ENCODE results near the gene MRPL34. TPM values are rescaled to one million over a fixed set of nuclear protein-coding genes. Genes with fewer than 3 reads are reported as not detected.
A peak's percentile ranks its signal among the peaks of the same experiment; 100 is the strongest.

The MRPL34 gene
- total RNA-seq, 1 donor, result 44.4 TPM

DNA sequence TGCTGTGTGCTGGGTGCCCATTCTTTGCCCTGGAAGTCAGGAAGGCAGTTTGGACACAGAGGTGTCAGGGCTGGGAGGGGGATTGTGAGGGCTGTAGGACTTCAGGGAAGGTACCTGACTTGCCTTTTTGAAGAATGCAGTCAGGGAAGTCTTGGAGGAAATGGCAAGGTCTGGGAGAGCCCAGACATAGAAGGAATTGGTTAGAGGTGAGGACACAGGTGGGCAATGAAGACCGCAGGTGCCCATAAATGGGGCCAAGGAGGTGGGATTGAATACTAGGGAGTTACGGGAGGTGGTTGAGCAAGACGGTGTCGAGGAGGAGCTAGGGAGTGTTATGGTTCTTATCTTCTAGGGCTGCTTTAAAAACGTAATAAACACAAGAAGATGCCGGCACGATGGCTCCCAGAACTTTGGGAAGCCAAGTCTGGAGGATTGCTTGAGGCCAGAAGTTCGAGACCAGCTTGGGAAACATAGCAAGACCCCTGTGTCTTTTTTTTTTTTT, 2.3 kb downstream of the MRPL34 start:
- no peak for DNase-seq (ENCODE audit: low read depth in 2 of 3, low spot score in 2 of 3)

DNA sequence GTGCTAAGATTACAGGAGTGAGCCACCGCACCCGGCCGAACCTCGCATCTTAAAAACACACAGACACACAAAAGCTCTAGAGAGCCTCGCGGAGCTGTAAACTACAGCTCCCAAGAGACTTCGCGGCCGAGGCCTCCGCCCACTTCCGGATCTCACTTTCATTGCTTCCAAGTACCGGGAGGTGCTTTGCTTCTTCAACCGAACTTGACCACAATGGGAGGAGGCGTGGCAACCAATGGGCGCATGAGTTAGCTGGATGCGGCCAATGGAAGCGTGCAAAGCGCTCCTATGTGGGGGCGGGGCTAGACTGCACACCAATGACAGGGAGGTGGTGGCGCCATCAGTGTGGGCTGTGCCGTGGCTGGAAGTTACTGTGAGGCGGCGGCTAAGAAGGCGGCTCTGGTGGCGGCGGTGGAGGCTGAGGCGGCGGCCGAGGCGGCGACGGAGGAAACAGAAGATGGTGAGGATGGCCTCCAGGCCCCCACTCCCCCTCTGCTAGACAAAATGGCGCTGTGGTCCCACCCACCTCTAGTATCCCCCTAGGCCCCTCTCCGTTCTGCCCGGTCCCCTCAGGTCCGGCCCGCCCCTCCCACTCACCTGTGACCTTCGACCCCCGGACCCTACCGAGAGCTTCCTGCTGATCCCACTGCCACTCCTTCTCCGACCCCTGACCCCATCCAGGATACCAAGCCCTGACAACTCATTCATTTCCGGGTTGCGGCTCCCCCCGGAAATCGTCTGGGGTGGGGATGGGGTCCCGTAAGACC, 3.7 kb downstream of the MRPL34 start, which contains the start of gene DDA1:
TSS of gene DDA1 (plus strand) at position 366 of the 767 bp plus-strand sequence. CDS start at position 458, 92 bp downstream.
- DNase-seq (ENCODE audit: low read depth in 2 of 3, low spot score in 2 of 3), result peak; percentile 92 to 100 (median 100)

DNA sequence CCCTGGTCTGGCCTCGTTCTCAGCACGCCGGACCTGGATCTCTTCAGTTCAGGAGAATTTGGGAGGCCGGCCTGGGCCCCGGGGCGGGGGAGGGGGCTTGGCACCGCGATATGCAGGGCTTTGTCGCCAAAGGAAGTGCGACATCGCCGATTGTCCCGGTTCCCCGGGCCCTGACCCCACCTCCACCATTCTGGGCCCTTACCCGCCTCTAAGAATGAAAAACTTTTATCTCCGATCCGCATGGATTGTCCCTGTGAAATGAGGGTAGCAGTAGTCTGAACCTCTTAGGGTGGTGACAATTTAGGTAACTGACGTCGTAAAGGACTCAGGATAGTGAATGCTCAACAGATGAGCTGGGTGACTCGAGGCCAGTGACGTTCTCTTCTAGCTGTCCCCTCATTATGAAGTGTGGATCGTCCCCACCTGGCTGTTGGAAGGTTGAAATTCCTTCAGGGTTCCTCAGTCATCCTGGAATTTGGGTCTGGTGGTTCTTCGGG, 4.3 kb downstream of the MRPL34 start:
- DNase-seq (ENCODE audit: low read depth in 2 of 3, low spot score in 2 of 3), result peak in 1 of 3 donors; percentile 19

DNA sequence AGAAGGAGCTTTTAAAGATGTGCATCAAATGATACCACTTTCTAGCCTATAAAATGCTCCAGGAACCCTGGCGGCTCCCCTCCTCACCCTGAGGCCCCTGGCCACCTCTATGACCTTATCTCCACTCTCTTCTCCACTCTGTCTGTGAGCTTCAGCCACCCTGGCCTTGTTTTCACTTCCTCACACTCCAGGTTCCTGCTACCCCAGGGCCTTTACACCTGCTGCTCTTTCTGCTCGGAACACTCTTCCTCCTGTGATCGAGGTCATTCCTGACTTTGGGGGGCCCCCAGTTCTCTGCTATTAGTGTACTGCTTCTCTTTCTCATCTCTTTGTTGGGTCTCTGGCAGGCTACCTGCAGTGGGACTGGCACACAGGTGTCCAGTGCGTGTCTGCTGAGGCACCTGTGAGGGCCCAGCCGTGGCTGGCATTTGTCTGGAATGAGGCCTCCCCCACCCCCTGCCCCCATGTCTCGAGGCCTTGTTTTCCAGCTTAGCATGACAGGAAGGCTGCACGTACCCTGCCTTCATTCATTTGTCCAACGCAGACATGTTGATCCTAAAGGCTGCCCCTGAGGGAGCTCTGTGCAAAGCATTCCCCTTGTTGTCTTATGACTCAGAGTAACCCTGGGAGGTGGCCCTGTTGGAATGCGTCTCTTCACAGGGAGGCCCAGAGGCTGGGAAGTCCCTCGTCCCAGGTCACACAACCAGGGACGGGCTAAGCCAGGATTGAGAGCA, 6.0 kb downstream of the MRPL34 start:
- DNase-seq (ENCODE audit: low read depth in 2 of 3, low spot score in 2 of 3), result no peak

DNA sequence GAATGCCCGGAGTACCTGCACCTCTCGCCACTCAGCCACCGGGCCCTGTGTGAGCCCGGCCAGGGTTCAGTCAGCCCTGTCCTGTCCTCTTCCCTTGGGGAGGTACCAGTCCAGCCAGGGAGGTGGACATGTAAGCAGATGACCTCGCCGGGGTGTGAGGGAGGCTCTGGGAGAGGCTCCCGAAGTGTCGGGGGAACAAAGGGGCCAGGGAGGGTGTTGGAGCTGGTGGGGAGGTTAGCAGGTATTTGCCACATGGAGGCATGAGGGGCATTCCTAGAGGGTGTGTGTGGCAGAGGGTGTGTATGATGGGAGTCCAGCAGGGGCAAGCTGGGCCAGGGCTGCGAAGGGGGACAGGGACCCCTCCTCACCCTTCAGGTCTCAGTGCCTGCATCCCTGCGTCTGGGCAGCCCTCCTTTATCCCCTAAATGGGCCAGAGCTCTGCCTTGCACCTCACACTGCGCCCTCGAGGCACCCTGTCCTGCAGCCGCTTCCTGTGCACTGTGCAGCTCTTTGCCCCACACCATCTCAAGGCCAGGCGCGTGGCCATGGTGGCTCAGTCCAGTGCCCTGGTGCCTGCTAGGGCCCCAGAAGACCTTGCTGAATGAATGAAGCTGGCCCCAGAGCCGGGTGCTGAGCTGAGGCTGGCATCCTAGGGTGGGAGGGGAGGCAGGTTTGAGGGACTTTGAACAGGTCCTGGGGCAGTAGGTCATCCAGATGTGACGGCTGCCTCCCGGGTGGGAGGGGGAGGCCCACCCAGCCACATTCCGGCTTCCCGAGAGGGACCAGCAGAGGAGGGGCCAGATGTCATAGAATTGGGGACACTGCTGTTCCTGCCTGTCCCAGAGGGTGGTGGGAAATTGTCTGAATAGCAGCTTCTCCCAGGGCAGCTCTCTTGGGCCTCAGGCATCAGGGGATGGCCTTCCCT, 6.8 kb downstream of the MRPL34 start:
- no peak for DNase-seq (ENCODE audit: low read depth in 2 of 3, low spot score in 2 of 3)

DNA sequence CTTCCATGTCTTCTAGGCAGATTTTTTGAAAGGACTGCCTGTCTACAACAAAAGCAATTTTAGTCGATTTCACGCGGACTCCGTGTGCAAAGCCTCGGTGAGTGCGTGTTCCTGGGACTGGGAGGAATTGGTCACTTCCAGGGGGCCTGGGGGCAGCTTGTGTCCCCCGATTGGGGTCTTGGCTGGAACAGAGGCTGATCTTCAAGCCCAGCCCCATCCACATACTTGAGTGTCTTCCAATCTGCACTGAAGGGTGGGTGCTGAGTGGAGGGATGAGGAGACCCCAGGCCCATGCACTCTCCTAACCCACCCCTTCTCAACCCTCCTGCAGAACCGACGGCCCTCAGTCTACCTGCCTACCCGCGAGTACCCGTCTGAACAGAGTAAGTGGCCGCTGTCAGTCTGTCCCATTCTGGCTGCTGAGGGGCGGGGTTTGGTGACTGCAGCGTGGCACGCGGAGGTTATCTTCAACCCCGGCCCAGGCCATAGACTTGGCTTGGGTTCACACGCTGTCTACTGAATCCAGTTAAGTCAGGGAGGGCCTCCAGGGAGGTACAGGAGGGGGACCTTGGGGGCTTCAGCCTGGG, 8.4 kb downstream of the MRPL34 start:
- no peak for DNase-seq (ENCODE audit: low read depth in 2 of 3, low spot score in 2 of 3)

DNA sequence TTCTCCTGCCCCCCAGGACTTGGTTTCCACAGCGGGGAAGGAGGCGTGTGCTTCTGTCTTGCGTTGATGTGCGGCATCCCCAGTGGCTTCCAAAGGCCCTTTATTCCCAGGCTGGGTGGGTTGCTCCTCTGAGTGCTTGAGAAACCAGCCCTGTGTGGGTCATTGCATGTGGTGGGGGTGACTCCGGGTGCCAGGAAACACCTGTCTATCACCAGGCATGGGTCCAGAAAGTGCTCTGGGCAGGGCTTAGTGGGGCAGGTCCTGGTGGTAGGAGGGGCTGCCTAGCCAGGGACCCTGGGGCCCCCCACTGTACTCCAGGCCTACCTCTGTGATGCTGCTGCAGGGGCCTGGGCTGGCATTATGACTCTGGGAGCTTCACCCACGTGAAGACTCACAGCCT, 13.3 kb downstream of the MRPL34 start:
- no peak for DNase-seq (ENCODE audit: low read depth in 2 of 3, low spot score in 2 of 3)

DNA sequence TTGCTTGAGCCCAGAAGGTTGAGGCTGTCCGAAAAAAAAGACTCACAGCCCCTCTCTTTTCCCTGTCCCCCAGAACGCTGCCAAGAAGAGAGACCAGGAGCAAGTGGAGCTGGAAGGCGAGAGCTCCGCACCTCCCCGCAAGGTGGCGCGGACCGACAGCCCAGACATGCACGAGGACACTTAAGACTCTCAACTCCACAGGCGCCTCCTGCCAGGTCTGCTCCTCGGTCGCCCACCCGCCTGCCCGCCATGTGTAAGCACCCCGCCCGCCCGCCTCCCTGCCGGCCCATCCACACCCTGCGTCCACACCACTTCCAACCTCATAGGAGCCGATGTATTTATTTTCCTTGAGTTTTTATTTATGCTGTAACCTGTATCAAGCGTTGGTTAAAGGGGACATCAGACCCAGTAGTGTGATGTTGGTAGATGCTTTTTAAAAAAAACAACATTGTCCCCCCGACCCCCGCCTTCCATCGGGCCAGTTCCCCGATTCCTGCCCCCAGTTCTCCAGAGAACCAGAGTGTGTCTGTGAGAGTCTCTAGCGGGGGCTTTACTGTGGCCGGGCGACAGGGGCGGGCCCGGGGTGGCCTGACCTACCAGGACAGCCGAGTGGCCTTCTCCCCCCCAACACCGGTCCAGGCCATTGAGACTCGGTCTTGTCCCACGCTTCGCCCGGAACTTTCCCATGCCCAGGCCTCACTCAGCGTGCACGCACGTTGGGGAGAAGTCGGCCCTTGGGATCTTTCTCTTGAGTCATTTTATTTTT, 14.0 kb downstream of the MRPL34 start:
- no peak for DNase-seq (ENCODE audit: low read depth in 2 of 3, low spot score in 2 of 3)

DNA sequence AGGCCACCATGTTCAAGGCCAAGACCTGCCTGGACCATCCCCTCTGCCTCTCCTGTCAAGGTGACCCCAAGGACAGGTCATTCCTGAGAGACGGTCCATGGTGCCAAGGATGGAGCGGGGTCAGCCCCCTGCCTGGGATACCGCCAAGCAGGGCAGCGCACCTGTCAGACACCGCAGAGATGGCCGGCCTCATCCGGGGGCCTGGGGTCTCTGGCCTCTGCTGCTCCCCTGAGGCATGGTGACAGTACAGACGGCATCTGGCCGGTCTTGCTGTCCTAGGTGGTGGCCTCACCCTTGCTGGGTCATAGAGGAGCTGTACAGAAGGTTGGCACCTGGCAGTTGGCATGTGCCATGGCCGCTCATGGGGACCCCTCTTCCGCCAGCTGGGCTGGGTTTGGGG, 14.8 kb downstream of the MRPL34 start:
- DNase-seq (ENCODE audit: low read depth in 2 of 3, low spot score in 2 of 3), result no peak

DNA sequence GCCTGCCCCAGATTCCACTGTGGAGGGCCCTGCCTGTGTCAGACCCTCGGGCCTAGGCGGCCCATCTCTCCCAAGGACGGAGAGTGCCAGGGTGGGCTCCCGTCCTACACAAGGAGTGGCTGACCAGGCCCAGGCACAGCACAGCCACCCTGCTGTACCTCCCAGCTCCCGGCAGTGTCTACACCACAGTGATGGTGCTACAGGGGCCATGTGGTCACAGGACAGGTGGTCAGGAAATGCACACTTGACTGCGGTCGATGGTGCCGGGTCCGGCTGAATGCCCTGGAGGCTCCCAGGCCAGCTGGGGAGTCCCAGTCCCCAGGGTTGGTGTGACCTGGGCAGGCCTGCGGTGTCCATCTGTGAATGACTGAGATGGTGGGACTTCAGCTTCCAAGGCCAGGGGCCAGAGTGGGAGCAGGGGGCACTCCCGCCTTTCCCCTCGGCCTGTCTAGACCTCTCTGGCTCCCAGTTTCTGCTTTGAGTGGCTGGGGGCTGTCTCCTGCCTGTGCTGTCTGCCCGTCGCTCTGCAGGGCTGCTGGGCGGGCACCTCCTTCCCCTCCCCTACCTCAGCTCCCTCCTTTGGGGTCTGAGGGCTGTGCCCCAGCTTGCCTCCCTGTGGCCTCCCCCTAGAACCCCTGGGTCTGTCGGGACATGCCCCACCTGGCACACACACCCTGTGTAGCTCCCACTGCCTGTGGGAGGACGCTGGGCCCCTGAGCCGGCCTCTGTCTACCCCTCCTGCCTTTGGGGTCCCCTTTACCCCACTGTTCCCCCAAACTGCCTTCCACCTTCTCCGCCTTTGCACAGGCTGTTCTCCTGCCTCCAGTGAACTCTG, 16.2 kb downstream of the MRPL34 start:
- no peak for DNase-seq (ENCODE audit: low read depth in 2 of 3, low spot score in 2 of 3)

DNA sequence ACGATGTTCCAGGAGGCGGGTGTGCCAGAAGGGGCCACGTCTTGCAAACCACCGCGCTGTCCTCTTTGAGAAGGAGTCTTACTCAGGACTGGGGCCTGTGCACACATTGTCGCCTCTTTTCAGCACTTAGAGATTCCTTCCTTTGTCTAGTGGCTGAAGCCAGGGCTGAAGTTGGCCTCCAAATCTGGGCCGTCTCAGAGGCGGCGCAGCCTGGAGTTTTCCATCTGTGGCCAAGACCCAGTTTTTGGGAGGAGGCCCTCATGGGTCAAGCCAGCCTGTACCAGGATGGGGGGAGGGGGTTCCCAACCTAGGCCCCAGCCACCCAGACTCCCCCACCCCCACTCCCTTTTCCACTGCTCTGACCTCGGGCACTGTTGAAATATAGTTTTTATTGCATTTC, 17.2 kb downstream of the MRPL34 start:
- DNase-seq (ENCODE audit: low read depth in 2 of 3, low spot score in 2 of 3), result no peak

DNA sequence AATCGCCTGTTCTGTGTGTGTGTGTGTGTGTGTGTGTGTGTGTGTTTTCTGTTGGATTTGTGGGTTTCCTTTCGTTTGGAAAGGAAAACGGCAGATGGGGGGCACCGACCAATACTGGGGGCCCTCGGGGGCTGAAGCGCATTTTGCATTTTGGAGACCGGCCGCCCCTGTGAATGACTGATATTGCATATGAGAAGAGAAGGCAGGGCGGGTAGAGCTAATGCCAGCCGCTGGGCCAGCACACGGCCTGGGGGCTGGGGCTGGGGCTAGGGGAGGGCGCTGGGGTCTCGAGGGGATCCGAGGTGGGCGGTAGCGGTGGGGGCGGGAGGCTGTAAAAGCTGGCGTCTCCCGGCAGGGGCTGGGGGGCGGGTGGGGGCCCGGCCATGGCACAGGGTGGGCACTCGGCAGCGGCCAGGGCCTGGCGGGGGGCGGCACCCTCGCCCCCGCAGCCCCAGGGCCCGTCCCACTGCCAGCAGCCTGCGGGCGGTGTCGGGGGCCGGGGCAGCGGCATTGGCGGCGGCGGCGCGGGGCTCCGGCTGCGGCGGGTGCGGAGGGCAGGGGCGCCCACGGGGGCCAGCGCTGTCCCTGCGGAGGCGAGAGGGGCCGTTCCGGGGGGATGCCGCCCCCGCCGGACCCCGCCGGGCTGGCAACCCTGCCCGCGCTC, 17.8 kb downstream of the MRPL34 start:
- DNase-seq (ENCODE audit: low read depth in 2 of 3, low spot score in 2 of 3), result no peak

DNA sequence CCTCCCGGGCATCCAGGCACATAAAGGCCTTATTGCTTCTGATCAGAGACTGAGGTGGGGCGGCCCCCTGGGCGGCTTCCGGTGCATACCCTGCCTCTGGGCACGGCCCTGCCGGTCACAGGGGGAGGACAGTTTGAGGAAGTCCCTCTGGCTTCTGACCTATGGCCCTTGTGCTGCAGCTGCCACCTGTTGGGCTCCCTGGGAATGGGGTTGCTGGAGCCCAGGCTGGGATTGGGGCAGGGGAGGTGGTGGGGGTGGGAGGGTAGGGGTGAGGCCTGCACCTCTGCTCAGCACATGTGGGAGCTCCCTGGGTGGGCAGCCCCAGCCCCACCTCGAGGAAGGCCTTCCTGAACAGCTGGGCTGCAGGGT, 18.3 kb downstream of the MRPL34 start:
- no peak for DNase-seq (ENCODE audit: low read depth in 2 of 3, low spot score in 2 of 3)

DNA sequence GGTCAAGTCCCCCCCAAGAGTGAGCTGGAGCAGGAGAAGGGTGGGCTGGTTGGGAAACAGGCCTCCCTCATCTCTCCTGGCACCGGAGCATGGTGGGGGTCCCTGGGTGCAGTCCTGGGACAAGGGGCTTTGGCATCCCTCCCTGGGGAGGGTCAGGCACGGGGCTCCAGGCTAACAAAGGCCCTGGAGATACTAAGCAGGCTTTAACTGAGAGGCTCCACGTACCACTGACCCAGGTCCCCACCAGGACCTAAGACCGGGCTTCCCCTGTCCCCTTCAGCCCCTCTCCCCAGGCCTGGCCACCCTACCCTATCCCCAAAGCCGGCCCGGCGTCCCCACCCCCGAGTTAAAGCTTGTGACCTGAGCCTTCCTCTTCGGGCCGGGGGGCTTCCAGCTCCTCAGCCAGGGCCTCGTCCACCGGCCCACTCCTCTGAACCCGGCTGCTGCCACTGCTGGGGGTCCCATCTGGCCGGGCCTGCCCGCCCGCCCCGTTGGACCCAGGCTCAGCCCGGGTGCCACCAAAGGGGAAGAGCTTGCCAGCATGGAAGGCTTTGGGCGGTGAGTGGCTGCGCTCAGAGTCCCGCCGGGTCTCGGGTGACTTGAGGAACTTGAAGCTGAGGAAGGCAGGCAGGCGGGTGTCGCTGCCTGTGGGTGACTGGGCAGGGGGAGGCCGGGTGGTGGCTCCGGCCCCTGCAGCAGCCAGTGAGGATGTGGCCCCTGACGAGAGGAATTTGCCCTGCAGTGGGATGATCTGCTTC, 18.9 kb downstream of the MRPL34 start:
- DNase-seq (ENCODE audit: low read depth in 2 of 3, low spot score in 2 of 3), result no peak

DNA sequence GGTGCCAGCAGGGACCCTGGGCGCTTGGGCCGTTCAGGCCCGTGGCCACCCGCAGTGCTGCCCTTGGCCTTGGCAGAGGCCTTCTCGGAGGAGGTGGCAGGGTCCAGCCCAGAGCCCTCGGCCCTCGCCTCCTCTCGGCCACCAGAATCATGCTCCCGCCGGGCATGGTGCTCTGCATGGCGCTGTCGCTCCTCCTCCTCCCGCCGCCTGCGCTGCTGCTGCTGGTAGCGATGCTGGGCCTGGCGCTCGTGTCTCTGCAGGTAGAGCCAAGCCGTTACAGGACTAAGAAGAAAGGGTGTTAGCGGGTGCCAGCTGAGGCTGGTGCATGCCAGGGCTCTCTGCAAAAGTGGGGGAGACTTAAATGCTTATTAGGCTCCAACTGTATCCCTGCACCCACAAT, 19.5 kb downstream of the MRPL34 start:
- no peak for DNase-seq (ENCODE audit: low read depth in 2 of 3, low spot score in 2 of 3)

DNA sequence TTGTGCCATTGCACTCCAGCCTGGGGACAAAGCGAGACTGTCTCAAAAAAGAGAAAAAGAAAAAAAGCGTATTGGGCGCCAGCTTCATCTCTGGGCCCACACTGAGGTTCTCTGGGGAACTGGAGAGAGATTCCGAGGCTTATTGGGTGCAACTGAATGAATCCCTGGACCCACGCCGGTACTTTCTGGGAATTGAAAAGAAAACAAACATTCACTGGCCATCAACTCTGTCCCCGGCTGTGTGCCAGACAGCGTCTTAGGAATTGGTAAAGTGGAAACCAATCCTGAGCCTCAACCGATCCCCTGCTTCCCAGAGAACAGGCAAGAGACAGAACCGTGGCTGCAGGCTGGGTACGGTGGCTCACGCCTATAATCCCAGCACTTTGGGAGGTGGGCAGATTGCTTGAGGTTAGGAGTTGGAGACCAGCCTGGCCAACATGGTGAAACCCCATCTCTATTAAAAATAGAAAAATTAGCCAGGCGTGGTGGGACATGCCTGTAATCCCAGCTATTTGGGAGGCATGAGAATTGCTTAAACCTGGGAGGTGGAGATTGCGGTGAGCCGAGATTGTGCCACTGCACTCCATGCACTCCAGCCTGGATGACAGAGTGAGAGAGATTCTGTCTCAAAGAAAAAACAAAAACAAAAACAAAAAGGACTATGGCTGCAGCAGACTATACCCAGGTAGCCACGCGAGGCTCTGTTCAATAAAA, 20.4 kb downstream of the MRPL34 start:
- no peak for DNase-seq (ENCODE audit: low read depth in 2 of 3, low spot score in 2 of 3)

DNA sequence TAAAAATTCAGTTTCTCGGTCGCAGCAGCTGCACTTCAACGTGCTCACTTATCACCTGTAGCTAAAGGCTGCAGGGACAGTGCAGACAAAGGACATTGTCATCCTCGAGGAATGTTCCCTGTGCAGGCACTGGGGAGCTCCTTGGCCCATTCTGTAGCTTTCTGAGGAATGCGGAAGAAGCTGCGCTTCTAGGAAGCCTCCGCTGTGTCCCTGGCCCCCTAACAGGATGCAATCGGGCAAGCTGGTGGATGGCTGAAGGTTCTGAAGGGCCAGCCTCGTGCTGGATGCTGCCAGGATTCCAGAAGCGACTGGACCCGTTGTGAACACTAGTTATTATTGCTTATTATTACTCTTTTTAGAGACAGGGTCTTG, 20.9 kb downstream of the MRPL34 start:
- DNase-seq (ENCODE audit: low read depth in 2 of 3, low spot score in 2 of 3), result no peak

All from hematopoietic multipotent progenitor cell (in vitro differentiated cells).